GM12872 (cell line): ENCODE data around the gene ALG1L2.

Experiments used
- TF ChIP-seq, protein P1 (sequence below): IDR thresholded peaks from 3 replicates; pipeline ENCODE4 v1.5.1; 2011; ENCODE audit warnings: low read depth, mild to moderate bottlenecking, low read length, moderate library complexity; ENCODE audit not compliant: insufficient read depth

The ALG1L2 gene, protein sequence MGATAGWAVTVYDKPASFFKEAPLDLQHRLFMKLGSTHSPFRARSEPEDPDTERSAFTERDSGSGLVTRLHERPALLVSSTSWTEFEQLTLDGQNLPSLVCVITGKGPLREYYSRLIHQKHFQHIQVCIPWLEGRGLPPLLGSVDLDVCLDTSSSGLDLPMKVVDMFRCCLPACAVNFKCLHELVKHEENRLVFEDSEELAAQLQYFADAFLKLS

DNA sequence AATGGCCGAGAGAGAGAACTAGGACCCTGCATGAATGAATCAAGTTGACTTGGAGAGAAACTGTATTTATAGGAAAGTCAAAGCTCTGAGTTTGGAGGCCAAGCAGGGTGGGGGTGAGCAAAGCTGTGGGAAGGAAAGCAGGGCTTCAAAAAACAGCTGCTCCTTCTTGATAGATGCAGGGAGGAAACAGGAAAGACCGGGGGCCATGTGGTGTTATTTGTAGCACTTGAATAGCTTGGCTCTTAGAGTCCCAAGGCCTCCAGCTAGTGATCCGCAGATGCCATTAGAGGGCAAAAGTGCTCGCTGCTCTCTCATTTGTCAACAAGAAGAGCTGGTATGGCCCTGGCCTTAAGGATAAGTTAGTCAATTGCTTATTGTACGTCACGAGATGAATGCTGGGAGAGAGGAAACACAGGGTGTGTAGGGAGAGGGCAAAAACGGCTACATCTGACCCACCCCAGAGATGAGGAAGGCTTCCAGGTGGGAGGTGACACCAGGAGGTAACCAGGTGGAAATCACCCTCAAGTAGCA, at the start of gene ALG1L2:
Gene ALG1L2, plus strand, starts transcription at position 481 of the 531 bp plus-strand sequence. CDS start 186 bp downstream, outside the sequence.
- TF ChIP-seq, protein P1, sequence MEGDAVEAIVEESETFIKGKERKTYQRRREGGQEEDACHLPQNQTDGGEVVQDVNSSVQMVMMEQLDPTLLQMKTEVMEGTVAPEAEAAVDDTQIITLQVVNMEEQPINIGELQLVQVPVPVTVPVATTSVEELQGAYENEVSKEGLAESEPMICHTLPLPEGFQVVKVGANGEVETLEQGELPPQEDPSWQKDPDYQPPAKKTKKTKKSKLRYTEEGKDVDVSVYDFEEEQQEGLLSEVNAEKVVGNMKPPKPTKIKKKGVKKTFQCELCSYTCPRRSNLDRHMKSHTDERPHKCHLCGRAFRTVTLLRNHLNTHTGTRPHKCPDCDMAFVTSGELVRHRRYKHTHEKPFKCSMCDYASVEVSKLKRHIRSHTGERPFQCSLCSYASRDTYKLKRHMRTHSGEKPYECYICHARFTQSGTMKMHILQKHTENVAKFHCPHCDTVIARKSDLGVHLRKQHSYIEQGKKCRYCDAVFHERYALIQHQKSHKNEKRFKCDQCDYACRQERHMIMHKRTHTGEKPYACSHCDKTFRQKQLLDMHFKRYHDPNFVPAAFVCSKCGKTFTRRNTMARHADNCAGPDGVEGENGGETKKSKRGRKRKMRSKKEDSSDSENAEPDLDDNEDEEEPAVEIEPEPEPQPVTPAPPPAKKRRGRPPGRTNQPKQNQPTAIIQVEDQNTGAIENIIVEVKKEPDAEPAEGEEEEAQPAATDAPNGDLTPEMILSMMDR, result no peak

DNA sequence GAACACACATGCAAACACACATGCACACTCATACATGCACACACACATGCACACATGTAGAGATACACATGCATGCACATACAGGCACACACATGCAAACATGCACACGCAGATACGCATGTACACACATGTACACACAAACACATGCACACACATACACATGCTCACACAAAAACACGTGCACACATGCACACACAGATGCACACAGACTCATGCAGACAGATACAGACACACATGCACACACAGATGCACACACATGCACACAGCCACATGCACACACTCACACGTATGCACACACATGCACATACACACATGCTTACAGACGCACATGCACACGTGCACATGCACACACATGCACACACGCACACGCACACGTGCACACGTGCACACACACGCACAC, 37.3 kb upstream of the ALG1L2 start:
- TF ChIP-seq, protein P1, result no peak

DNA sequence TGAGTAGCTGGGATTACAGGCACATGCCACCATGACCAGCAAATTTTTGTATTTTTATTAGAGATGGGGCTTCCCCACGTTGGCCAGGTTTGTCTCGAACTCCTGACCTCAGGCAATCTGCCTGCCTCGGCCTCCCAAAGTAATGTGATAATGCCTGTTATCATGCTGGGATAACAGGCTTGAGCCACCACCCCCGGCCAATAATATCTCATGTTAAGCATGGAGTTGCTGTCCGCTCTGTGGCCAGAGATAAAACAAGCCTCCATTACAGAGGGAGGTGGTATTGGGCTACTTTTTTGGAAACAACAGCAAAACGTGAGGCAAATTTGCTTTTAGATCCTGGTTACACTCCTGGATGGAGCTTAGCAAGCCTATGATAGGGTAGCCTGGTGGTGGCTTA, 32.9 kb upstream of the ALG1L2 start:
- TF ChIP-seq, protein P1, result no peak

DNA sequence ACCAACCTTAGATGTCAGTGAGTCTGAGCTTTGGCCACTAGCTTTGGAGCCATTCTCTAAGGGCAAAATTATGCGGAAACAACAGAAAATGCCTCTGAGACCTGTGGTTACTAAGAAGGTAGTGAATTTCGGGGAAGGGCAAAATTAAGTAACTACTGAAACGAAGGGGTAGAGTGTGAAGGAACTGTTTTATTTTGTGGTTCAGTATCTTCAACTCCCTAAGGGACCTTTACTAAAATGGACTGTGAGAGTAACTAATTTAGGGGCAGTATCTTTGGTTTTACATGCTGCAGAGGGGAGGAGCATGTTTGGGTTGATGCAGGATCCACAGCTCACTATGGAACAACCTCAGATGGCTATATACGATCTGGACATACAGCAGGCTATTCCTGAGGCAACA, 8.0 kb upstream of the ALG1L2 start:
- TF ChIP-seq, protein P1, result no peak

DNA sequence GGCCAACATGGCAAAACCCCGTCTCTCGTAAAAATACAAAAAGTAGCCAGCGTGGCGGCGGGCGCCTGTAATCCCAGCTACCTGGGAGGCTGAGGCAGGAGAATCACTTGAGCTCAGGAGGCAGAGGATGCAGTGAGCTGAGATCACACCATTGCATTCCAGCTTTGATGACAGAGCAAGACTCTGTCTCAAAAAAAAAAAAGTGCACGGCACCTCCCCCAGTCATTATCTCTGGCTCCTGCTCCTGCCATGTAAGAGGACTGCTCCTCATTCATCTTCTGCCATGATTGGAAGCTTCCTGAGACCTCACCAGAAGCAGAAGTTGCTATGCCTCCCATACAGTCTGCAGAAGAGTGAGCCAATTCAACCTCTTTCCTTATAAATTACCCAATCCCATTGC, 4.0 kb upstream of the ALG1L2 start:
- TF ChIP-seq, protein P1, result no peak

DNA sequence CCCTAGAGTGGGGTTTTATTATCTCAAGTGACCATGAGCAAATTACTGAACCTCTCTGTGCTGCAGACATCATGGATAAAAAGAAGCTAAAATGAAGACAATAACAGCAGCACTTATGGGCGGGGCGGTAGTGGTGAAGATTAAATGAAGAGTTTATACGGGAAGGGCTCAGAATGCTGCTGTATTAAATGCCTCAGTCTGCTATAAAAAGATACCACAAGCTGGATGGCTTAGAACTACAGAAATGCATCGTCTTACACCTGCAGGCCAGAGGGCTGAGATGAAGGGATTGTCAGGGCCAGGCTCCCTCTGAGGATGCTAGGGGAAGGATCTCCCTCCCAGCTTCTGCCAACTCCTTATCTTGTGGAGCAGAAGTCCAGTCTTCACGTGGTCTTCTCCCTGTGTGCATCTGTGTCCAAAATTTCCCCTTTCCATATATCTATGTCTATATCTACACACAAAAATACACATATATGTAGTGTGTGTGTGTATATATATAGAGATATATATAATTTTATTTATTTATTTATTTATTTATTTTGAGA, 2.9 kb downstream of the ALG1L2 start:
- TF ChIP-seq, protein P1, result no peak

DNA sequence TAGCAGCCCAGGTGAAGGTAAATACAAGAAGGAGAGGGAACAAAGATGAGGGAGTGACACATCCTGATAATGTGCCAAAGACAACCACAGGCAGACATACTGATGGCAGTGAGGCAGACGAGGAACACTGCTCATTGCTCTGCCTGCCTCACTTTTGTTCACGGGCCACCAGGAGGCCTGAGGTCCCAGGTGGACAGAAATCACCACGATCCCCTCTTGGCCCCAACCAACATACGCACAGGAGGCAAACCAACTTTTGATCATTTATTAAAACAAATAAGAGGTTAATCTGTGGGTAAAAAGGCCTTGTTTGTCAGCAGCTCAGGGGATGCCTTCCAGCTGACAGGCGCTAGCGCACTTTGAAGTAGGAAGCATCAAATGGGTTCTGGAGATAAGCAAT, 4.2 kb downstream of the ALG1L2 start:
- TF ChIP-seq, protein P1, result no peak
